Loucy (cell line): ENCODE measurements around the gene FNDC1.

Experiments used
- H2AFZ ChIP-seq: fragments of 200-600 bp; sonication (generic); 2 replicates; pipeline ENCODE4 v1.6.0; 2016; ENCODE audit warnings: antibody characterized with exemption, mild to moderate bottlenecking, low read length, moderate library complexity
- H3F3A ChIP-seq: fragments of 200-600 bp; 2 replicates; pipeline ENCODE4 v1.6.0; 2016; ENCODE audit warnings: antibody characterized with exemption, low read depth, mild to moderate bottlenecking
- H3K27me3 ChIP-seq: fragments of 200-600 bp; sonication (generic); 2 replicates; pipeline ENCODE4 v1.6.1; 2014; ENCODE audit warnings: low read length, mild to moderate bottlenecking; ENCODE audit not compliant: insufficient read depth, poor library complexity, severe bottlenecking
- H3K36me3 ChIP-seq: fragments of 200-600 bp; sonication (generic); 2 replicates; pipeline ENCODE4 v1.6.1; 2016; ENCODE audit warnings: low read length; ENCODE audit not compliant: insufficient read depth
- H3K4me1 ChIP-seq: fragments of 200-600 bp; sonication (generic); 2 replicates; pipeline ENCODE4 v1.5.1; 2014; ENCODE audit warnings: low read length, mild to moderate bottlenecking; ENCODE audit not compliant: insufficient read depth, poor library complexity, severe bottlenecking
- H3K4me2 ChIP-seq: fragments of 200-600 bp; sonication (generic); 2 replicates; pipeline ENCODE4 v1.6.0; 2014; ENCODE audit warnings: antibody characterized with exemption, low read length, low read depth, mild to moderate bottlenecking; ENCODE audit not compliant: poor library complexity, severe bottlenecking
- H3K4me3 ChIP-seq: fragments of 200-600 bp; sonication (generic); 2 replicates; pipeline ENCODE4 v1.5.1; 2014; ENCODE audit warnings: low read length, mild to moderate bottlenecking, mixed read lengths; ENCODE audit not compliant: poor library complexity, severe bottlenecking
- H3K79me2 ChIP-seq: fragments of 200-600 bp; sonication (generic); 2 replicates; pipeline ENCODE4 v1.6.1; 2014; ENCODE audit warnings: low read length; ENCODE audit not compliant: insufficient read depth
- H3K9ac ChIP-seq: fragments of 200-600 bp; sonication (generic); 2 replicates; pipeline ENCODE4 v1.6.0; 2014; ENCODE audit warnings: mild to moderate bottlenecking, low read depth, low read length, moderate library complexity; ENCODE audit not compliant: poor library complexity, severe bottlenecking
- H3K9me2 ChIP-seq: fragments of 200-600 bp; sonication (generic); replicated peaks from 2 replicates; pipeline ENCODE4 v1.6.1; 2016; ENCODE audit warnings: low read depth, low read length, mixed read lengths
- H3K9me3 ChIP-seq: fragments of 200-600 bp; sonication (generic); 2 replicates; pipeline ENCODE4 v1.6.1; 2014; ENCODE audit warnings: mild to moderate bottlenecking, antibody characterized with exemption, low read length, low read depth; ENCODE audit not compliant: insufficient read depth
- H4K20me1 ChIP-seq: fragments of 200-600 bp; sonication (generic); 2 replicates; pipeline ENCODE4 v1.6.0; 2014; ENCODE audit warnings: antibody characterized with exemption, low read length, mild to moderate bottlenecking; ENCODE audit not compliant: insufficient read depth, poor library complexity, severe bottlenecking
- CTCF ChIP-seq: fragments of 200-600 bp; sonication (generic); conservative IDR thresholded peaks from 2 replicates; pipeline ENCODE4 v1.5.1; 2014; ENCODE audit warnings: mild to moderate bottlenecking, antibody characterized with exemption, low read length
- EZH2phosphoT487 ChIP-seq: fragments of 200-600 bp; IDR thresholded peaks from 2 replicates; pipeline ENCODE4 v1.6.1; 2018; ENCODE audit warnings: antibody characterized with exemption, mild to moderate bottlenecking, moderate library complexity, borderline replicate concordance

The FNDC1 gene

GRCh38 chr6:159169193-159169555 is at the start of gene FNDC1:
Gene FNDC1 (plus strand): TSS chr6:159169400. CDS start chr6:159169597, 197 bp downstream.
- no peak within 1 kb of the TSS for H2AFZ ChIP-seq
- H4K20me1 ChIP-seq: no peaks in the 10 kb centered on the region
- no peak within 1 kb of the TSS for H3K4me3 ChIP-seq
- H3K9ac ChIP-seq: no peak within 1 kb of the TSS
- no peaks in the 10 kb centered on the region for H3K27me3 ChIP-seq
- H3K9me2 ChIP-seq: no peaks in the 10 kb centered on the region
- H3K9me3 ChIP-seq: no peaks in the 10 kb centered on the region
- H3K79me2 ChIP-seq: no peaks in the 10 kb centered on the region
- no peaks in the 10 kb centered on the region for H3F3A ChIP-seq
- no peak within 1 kb of the TSS for H3K4me2 ChIP-seq
- no peaks in the 10 kb centered on the region for H3K36me3 ChIP-seq
- no peaks in the 10 kb centered on the region for H3K4me1 ChIP-seq
- no peak for TF ChIP-seq EZH2phosphoT487
- TF ChIP-seq CTCF: no peak

GRCh38 chr6:159119791-159120190 is 49.4 kb upstream of the FNDC1 start:
- no peaks in the 10 kb centered on the region for H4K20me1 ChIP-seq
- no peaks in the 10 kb centered on the region for H3K36me3 ChIP-seq
- H2AFZ ChIP-seq: peak overlapping the region; percentile 47

GRCh38 chr6:159121486-159121885 is 47.7 kb upstream of the FNDC1 start:
- no peaks in the 10 kb centered on the region for H3K36me3 ChIP-seq
- no peaks in the 10 kb centered on the region for H3K4me1 ChIP-seq
- TF ChIP-seq CTCF (no peak), EZH2phosphoT487 (no peak)
- no peaks in the 10 kb centered on the region for H3F3A ChIP-seq
- no peak overlapping the region for H3K4me2 ChIP-seq
- H3K9me2 ChIP-seq: no peaks in the 10 kb centered on the region
- H3K4me3 ChIP-seq: no peak overlapping the region
- H3K9me3 ChIP-seq: no peaks in the 10 kb centered on the region
- no peaks in the 10 kb centered on the region for H3K27me3 ChIP-seq
- H4K20me1 ChIP-seq: no peaks in the 10 kb centered on the region
- no peak overlapping the region for H3K9ac ChIP-seq
- H2AFZ ChIP-seq: no peak overlapping the region
- H3K79me2 ChIP-seq: no peaks in the 10 kb centered on the region

More at GRCh38 chr6:159119791-159120190, 49.4 kb upstream of the FNDC1 start:
- no peak overlapping the region for H3K9ac ChIP-seq
- no peak overlapping the region for H3K4me3 ChIP-seq
- no peak overlapping the region for H3K4me2 ChIP-seq
- no peaks in the 10 kb centered on the region for H3K9me2 ChIP-seq
- no peaks in the 10 kb centered on the region for H3K9me3 ChIP-seq
- no peaks in the 10 kb centered on the region for H3F3A ChIP-seq
- H3K79me2 ChIP-seq: no peaks in the 10 kb centered on the region
- no peaks in the 10 kb centered on the region for H3K27me3 ChIP-seq
- H3K4me1 ChIP-seq: no peaks in the 10 kb centered on the region
- no peak for TF ChIP-seq EZH2phosphoT487
- no peak for TF ChIP-seq CTCF
